Measurements from ENCODE around the gene MACROH2A2.

DNA sequence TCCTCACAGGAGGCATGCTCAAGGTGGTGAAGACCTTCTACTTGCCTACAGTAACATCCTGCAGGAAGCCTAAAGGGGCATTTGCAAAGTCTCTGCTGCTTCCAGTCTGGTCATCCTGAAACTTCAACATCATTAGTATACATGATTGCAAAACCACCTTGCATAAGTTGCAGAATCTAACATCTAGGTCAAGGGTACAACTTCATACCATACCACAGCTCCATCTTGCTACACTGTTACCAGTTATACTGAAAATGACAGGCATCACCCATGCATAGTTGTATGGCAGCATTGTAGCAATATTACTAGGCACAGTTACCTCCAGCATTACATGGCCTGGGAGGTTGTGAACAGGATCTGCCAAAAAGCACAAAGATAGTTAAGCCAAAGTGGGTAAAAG lies 13.7 kb upstream of the MACROH2A2 start:
- TF ChIP-seq, protein P1, sequence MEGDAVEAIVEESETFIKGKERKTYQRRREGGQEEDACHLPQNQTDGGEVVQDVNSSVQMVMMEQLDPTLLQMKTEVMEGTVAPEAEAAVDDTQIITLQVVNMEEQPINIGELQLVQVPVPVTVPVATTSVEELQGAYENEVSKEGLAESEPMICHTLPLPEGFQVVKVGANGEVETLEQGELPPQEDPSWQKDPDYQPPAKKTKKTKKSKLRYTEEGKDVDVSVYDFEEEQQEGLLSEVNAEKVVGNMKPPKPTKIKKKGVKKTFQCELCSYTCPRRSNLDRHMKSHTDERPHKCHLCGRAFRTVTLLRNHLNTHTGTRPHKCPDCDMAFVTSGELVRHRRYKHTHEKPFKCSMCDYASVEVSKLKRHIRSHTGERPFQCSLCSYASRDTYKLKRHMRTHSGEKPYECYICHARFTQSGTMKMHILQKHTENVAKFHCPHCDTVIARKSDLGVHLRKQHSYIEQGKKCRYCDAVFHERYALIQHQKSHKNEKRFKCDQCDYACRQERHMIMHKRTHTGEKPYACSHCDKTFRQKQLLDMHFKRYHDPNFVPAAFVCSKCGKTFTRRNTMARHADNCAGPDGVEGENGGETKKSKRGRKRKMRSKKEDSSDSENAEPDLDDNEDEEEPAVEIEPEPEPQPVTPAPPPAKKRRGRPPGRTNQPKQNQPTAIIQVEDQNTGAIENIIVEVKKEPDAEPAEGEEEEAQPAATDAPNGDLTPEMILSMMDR (IDR thresholded peaks at IDR 0.05 in 8 of 11, conservative IDR thresholded peaks at IDR 0.05 in 3 of 11) = no peak
- TF ChIP-seq POLR2A (IDR thresholded peaks at IDR 0.05) (no peak), POLR2AphosphoS5 (IDR thresholded peaks at IDR 0.05) (no peak)
